HPDE6-E6E7 (cell line): ENCODE measurements around the gene STAG3.
"Not testable (repeated sequence)": the region's sequence is repeated elsewhere in the genome, so short reads cannot be mapped to it uniquely, and the experiment has no call there.

Source experiments
- DNase-seq: peaks from one replicate; pipeline ENCODE4 v3.0.0; 2011; ENCODE audit warnings: missing footprints; ENCODE audit errors: extremely low spot score

STAG3 gene

DNA sequence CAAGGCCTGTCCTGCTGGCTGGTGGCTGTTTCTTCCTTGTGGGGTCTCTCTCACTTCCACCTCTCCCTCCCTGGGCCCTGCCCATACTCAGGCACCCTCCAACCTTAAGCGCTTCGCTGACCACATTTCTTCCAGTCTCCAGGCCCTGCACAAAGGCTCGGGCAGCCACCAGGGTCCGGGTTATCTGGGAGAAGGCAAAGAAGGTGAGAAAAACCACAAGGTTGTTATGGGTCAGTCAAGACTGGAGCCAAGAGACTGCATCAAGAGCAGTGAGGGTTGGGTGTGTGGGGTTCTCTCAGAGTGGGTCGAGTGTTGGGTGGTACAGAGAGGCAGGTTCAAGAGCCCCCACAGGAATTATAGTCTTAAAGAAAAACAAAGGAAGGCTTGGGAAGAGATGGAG is 3.1 kb upstream of the STAG3 start:
- DNase-seq = no peak

DNA sequence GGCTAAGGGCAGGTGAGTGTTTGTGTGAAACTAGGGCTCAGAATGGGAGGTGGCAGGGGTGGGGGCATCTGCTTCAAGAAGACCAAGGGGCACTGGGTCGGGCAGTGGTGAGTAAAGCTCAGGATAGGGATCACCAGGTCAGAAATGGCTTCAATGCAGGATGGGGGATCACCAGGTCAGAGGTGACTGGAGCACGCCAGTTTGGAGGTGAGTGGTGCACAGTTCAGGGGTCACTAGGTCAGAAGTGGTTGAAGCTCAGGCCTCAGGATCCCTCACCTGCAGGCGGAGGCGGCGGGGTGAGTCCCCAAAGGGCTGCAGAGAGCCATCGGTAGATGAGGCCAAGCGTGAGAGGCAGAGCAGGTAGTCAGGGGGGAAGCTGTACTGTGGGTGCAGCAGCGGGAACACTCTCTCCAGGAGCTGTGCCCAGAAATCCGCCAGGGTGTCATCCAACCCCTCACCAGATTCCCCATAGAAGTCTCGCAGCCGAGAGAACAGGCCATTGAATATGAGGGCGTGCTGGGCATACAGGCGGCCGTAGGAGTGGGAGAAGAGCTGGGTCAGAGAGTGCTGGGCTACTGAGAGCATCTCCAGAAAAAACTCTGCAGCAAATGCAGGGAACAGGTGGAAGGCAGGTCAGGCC is 2.3 kb upstream of the STAG3 start:
- DNase-seq = no peak

- DNase-seq = no peak
These were observed 1.3 kb upstream of the STAG3 start for GRCh38 chr7:100176096-100177044.

DNA sequence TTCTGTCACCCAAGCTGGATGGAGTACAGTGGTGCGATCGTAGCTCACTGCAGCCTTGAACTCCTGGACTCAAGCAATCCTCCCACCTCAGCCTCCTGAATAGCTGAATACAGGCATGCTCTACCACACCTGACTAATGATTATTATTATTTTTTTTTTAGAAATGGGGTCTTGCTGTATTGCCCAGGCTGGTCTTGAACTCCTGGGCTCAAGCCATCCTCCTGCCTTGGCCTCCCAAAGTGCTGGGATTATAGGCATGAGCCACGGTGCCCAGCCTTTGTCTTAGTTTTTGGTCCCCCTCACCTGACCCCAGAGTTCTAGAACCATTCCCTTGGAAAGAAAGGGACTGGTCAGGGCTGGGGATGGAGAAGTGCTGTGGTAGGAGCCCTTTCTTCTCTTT is 2.4 kb downstream of the STAG3 start:
- DNase-seq = not testable (repeated sequence)

GRCh38 chr7:100182616-100183015 is 4.9 kb downstream of the STAG3 start:
- not testable (repeated sequence) for DNase-seq

DNA sequence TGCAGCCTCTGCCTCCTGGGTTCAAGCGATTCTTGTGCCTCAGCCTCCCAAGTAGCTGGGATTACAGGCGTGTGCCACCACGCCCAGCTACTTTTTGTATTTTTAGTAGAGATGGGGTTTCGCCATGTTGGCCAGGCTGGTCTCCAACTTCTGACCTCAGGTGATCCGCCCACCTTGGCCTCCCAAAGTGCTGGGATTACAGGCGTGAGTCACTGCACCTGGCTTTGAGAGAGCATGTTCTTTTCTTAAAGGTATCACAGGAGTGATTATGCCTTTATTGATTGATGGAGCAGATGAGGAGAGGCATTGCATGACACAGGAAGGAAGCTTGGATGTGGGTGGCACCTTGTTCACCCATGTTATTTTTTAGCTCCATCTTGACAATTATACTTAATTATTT is 5.4 kb downstream of the STAG3 start:
- DNase-seq = not testable (repeated sequence)

DNA sequence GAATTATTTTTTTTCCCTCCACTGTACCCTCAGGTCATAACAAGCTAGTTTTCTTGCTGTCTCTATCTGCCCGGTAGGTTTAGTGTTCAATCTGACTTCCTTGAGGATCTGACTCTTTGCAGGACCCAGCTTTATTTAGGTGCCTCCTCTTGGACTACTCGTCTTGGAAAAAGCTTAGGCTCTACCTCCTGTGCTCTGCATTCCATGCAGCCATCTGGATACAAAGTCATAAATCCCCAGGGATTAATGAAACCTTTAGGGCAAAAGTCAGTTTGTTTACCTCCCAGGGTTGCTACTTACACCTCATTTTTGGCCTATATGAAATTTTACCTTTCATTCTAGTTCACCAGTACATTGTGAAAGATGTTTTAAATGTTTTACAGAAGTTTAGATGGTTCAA is 8.0 kb downstream of the STAG3 start:
- no peak for DNase-seq

GRCh38 chr7:100189061-100189460 is 11.3 kb downstream of the STAG3 start:
- no peak for DNase-seq

- DNase-seq = no peak
These were observed 12.5 kb downstream of the STAG3 start for GRCh38 chr7:100190048-100190711.

DNA sequence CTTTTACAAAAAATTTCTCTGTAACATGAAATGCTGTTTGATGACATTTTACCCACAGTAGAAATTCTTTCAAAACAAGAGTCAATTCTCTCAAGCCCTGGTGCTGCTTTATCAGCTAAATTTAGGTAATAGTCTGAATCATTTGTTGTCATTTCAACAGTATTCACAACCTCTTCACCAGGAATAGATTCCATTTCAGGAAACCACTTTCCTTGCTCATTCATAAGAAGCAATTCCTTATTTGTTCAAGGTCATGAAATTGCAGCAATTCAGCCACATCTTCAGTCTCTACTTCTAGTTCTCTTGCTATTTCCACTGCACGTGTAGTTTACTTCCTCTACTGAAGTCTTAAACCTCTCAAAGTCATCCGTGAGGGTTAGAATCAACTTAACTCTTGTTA is 14.1 kb downstream of the STAG3 start:
- no peak for DNase-seq

DNA sequence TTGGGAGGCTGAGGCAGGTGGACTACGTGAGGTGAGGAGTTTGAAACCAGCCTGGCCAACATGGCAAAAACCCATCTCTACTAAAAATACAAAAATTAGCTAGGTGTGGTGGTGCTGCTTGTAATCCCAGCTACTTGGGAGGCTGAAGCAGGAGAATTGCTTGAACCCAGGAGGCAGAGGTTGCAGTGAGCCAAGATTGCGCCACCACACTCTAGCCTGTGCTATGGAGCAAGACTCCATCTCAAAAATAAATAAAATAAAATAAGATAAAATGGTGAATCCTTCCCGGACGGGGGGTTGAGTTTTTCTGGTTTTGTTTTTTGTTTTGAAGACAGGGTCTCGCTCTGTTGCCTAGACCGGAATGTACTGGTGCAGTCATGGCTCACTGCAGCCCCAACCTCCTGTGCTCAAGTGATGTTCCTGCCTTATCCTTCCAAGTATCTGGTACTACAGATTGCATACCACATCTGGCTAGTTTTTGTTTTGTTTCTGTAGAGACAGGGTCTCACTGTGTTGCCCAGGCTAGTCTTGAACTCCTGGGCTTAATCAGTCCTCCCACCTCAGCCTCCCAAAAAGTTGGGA is 14.7 kb downstream of the STAG3 start:
- DNase-seq = not testable (repeated sequence)

GRCh38 chr7:100192969-100193368 is 15.3 kb downstream of the STAG3 start:
- no peak for DNase-seq

GRCh38 chr7:100195222-100195621 is 17.5 kb downstream of the STAG3 start:
- no peak for DNase-seq

GRCh38 chr7:100195901-100196322 is 18.2 kb downstream of the STAG3 start:
- DNase-seq = not testable (repeated sequence)

DNA sequence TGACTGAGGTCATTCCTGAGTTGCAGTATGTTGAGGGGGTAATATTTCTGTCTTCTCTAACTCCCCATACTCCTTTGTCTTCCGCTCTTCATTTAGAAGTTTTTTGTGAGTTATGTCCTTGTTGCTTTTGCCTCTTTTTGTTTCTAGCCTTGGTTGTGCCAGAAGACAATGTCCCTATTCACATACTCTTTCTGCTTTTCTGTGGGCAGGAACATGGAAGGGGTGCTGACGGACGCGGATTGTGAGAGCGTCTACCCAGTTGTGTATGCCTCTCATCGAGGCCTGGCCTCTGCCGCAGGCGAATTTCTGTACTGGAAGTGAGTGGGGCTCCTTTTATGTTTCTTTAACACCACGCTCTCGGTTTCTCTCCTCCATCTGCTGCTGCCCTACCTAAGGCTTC is 20.5 kb downstream of the STAG3 start:
- no peak for DNase-seq

- no peak for DNase-seq
These were observed 23.0 kb downstream of the STAG3 start for GRCh38 chr7:100200693-100201092.

DNA sequence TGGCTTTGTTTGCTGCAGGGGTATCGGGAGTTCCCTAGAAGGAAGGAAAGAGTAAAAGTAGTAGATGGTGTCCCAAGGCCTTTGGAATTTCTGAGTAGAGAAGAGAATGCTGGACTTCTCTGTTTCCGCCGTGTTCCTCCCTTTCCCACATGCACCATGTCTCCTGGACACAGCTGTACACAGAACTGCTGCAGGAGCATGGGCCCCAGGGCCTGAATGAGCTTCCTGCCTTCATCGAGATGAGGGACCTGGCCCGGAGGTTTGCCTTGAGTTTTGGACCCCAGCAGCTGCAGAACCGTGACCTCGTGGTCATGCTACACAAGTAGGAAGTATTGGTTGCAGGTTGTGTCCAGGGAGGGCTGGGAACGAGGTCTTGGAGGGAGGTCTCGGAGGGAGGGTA is 26.7 kb downstream of the STAG3 start:
- no peak for DNase-seq

DNA sequence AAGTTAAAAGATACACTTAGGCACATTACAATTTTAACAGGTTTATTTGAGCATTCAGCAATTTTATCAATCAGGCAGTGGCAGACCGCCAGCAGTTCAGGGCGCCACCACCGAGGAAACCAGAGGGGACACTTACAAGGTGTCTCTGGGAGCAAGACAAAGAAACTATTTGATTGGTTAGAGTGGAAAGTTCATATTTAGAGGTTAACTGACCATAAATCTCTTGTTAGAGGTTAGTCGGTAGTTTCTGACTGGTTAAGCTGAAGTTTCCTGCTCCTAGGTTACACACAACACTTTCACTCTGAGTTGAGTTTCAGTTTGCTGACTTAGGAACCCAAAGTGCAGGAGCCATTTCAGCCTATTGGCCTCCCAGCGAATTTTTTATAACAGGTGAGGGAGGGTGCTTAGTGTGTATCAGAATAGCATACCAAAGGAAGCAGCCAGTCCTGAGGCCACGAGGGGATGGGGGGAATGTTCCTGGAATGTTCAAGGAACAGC is 31.2 kb downstream of the STAG3 start:
- DNase-seq = no peak

GRCh38 chr7:100209493-100209892 is 31.8 kb downstream of the STAG3 start:
- DNase-seq = no peak

- no peak for DNase-seq
These were observed 33.1 kb downstream of the STAG3 start for GRCh38 chr7:100210805-100211204.

- no peak for DNase-seq
These were observed 33.6 kb downstream of the STAG3 start for GRCh38 chr7:100211342-100211780.
